WI38 (cell line): ENCODE results near the gene FAM171A1.
"Not testable (repeated sequence)": the region's sequence is repeated elsewhere in the genome, so short reads cannot be mapped to it uniquely, and the experiment has no call there.

Experiments
- H3K4me3 ChIP-seq: 2 replicates; pipeline ENCODE4 v1.5.1; 2011; ENCODE audit warnings: low read depth, mild to moderate bottlenecking, control low read depth, low read length
- CTCF ChIP-seq: IDR thresholded peaks from 2 replicates; pipeline ENCODE4 v1.5.1; 2012; ENCODE audit warnings: low read depth, mild to moderate bottlenecking, control low read depth, low read length

Gene FAM171A1

GRCh38 chr10:15309221-15309620, 61.9 kb downstream of the FAM171A1 start:
- TF ChIP-seq CTCF: no peak
- no peak overlapping the region for H3K4me3 ChIP-seq

- no peak overlapping the region for H3K4me3 ChIP-seq
- TF ChIP-seq CTCF: no peak
Measured at GRCh38 chr10:15306735-15307280, 64.3 kb downstream of the FAM171A1 start.

DNA sequence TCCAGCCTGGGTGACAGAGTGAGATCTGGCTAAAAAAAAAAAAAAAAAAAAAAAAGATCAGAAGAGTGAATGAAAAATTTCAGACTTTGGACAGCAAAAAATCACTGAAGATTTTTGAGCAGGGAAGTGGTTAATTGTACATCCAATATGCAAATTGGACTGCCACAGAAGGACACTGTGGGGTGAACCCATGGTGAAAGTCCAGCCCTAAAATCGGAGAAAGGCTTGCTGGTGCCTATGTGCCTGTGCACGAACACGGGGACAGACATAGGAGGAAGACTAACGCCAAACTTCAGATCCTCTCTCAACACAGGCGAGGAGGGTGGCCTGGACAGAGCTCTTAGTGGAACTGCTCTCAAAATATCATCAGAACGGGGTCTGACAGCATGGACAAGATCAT, 65.5 kb downstream of the FAM171A1 start:
- no peak for TF ChIP-seq CTCF
- H3K4me3 ChIP-seq: no peak overlapping the region

GRCh38 chr10:15305161-15305560, 65.9 kb downstream of the FAM171A1 start:
- TF ChIP-seq CTCF: no peak
- H3K4me3 ChIP-seq: no peak overlapping the region

GRCh38 chr10:15302188-15302956, 68.7 kb downstream of the FAM171A1 start:
- not testable (repeated sequence) for H3K4me3 ChIP-seq

- no peak for TF ChIP-seq CTCF
- H3K4me3 ChIP-seq: no peak overlapping the region
Measured at GRCh38 chr10:15300697-15301096, 70.4 kb downstream of the FAM171A1 start.

- no peak for TF ChIP-seq CTCF
- H3K4me3 ChIP-seq: no peak overlapping the region
Measured at GRCh38 chr10:15300145-15300544, 70.9 kb downstream of the FAM171A1 start.
